Activated CD4-positive, alpha-beta T cell treated with anti-CD3 and anti-CD28 coated beads, Interleukin-10, Interleukin-2, amounts not matched to agents 100 ng/mL and 50 ng/mL, durations not matched to agents 16 hours and 8 hours (primary cell): ENCODE measurements around the gene CRYAB.
"Not testable (repeated sequence)": the region's sequence is repeated elsewhere in the genome, so short reads cannot be mapped to it uniquely, and the experiment has no call there.

Experiments
- DNase-seq: peaks from one replicate; pipeline ENCODE4 v3.0.0-alpha.2; 2020

Gene CRYAB

GRCh38 chr11:111933176-111933575 is 21.6 kb upstream of the CRYAB start:
- DNase-seq, result not testable (repeated sequence)

GRCh38 chr11:111932611-111932950 is 21.0 kb upstream of the CRYAB start:
- peak; percentile 82 for DNase-seq

DNA sequence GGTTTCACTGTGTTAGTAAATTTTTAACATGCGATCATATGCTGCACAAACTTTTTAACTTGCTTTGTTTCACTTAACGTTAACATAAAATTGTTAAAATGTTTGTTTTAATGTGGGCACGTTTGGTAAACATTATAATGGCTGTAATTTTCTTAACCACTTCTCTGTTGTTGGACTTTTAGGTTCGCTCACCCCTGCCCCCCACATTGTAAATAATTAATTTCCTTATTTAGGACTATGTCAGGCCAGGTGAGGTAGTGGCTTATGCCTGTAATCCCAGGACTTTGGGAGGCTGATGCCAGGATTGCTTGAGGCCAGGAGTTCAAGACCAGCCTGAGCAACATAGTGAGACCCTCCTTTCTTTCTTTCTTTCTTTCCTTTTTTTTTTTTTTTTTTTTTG is 18.9 kb upstream of the CRYAB start:
- DNase-seq, result no peak

DNA sequence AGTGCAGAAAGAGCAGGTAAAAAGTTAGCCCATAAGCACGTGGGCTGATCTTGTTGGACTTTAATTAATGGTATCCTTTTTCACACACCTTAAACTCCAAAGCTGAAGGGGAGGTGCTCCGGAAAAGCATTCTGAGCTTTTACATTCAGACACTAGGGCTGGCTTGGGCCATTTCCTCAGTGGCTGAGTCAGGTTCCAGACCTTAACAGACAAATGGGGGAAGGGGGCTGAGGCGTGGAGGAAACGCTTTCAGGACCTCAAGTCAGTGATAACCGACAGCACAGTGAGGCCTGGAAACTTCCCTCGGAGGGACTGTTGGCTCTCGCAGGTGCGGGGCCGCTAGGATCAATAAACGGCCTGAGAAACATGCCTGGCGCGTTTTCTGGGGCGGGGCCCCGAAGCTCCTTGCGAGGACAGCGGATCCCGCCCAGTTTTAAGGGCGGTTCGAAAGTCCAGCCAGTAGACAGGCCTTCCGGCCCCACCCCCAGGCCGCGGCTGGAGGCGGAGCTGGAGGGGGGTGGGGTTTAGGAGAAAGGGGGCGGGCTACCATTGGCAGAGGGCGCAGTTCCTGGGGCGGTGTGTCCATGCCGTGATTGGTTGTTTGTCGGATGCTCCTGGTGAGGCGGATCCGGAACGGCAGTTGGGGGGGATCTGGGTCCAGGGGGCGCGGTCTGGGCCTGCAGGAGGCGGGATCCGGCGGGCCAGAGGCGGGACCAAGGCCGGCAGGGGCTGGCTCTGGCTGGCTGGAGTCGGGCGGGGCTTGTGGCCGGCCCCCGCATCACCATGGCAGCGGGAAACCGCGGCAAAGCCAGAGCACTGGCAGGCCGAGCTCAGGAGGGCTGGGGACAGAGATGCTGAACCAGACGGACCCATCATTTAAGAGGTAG is 15.2 kb upstream of the CRYAB start:
- DNase-seq, result peak; percentile 97

- DNase-seq, result no peak
These were observed 14.4 kb upstream of the CRYAB start for GRCh38 chr11:111925953-111926352.

DNA sequence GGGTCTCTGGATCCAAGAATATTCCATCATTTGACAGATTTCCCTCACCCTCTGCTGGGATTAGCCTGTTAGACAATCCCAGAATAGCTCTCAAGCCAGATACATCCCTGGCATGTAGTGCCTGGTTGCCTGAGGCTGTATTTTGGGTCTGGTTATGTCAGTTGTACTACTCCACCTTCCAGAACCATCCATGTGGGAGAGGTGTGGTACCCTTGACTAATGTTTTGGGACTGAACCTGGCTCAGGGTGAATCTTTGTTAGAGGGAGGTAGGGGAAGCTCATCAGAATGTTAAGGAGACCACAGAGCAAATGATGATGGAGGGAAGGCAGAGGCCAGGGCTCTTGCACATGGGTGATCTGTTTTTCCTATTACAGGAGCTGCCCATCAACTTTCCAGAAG is 12.4 kb upstream of the CRYAB start:
- no peak for DNase-seq

DNA sequence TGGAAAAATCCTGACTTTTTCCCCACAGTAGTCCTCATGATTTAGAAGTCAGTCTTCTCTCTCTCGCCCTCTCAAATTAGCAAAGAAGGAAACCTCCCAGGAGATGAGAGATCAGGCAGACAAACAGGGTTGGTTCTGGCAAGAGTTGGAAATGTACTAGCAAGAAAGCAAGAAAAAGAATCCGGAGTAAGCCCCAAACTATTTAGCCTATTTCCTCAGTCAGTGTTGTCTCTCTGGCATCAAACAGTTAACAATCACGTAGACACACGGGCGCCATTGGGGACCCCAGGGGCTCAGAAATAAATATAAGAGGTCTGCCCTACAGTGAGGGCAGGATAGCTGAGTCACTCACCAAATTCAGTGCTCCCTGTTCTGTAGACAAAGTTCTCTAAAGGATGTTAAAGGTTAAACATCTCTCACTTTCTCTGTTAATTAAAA is 11.8 kb upstream of the CRYAB start:
- DNase-seq, result no peak

GRCh38 chr11:111922803-111923202 is 11.2 kb upstream of the CRYAB start:
- DNase-seq, result no peak

- no peak for DNase-seq
These were observed 10.1 kb upstream of the CRYAB start for GRCh38 chr11:111921541-111922230.

DNA sequence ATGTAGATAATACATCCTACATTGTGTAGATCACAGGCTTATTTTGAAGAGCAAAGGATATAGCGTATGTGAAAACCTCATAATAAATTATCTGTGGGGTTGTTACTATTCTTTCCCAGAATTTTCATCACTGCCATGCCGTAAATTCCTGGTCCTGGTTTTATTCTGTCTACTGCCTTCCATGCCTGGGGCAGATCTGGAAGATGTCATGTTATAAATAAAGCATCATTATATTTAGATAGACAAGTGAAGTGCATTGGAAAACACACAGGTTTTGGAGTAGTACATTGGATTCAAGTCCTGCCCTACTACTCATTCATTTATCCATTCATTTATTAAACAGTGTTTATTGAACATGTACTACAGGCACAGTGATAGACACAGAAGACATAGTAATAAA is 9.3 kb upstream of the CRYAB start:
- DNase-seq, result no peak

- no peak for DNase-seq
These were observed 7.1 kb upstream of the CRYAB start, which contains the start of gene C11orf52 for GRCh38 chr11:111918390-111919256. TSS of gene C11orf52 (plus strand) at chr11:111918913. CDS start at chr11:111918973, 60 bp downstream.

- no peak for DNase-seq
These were observed 6.2 kb upstream of the CRYAB start for GRCh38 chr11:111917788-111918187.

GRCh38 chr11:111917312-111917711 is 5.7 kb upstream of the CRYAB start:
- DNase-seq, result no peak

- no peak for DNase-seq
These were observed 5.2 kb upstream of the CRYAB start for GRCh38 chr11:111916768-111917167.

- no peak for DNase-seq
These were observed 2.4 kb upstream of the CRYAB start for GRCh38 chr11:111913997-111914396.

DNA sequence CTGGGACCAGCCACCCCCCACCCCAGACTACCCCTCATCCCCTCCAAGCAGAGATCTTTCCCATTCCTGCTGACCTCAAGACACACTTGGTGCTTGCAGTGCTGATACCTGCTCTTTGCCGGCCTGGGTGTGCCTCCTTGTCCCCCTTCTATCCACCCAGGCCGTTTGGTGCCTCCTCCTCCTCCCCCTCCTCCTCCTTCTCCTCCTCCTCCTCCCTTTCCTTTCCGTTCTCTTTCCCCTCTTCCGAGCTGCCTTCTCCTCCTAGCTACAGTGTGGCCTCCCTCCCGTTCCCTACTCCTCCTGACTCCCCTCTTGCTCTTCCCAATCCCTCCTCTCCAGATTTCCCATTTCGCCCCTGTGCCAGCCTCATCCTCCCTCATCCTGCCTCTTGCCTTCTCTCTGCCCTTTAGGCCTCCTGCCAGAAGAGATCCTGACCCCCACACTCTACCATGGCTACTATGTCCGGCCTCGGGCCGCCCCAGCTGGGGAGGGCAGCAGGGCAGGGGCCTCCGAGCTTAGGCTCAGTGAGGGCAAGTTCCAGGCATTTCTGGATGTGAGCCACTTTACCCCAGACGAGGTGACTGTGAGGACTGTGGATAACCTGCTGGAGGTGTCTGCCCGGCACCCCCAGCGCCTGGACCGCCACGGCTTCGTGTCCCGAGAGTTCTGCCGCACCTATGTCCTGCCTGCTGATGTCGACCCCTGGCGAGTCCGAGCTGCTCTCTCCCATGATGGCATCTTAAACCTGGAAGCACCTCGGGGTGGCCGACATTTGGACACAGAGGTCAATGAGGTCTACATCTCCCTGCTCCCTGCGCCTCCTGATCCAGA is 1.7 kb upstream of the CRYAB start:
- no peak for DNase-seq

GRCh38 chr11:111912535-111912934 is 965 bp upstream of the CRYAB start, which contains the start of gene HSPB2:
TSS of gene HSPB2 (plus strand) at chr11:111912734. CDS start at chr11:111912830, 96 bp downstream.
- no peak for DNase-seq

GRCh38 chr11:111910676-111911562 is 651 bp downstream of the CRYAB start:
- no peak for DNase-seq

- no peak for DNase-seq
These were observed 2.2 kb downstream of the CRYAB start for GRCh38 chr11:111909378-111909777.

- DNase-seq, result no peak
These were observed 2.8 kb downstream of the CRYAB start for GRCh38 chr11:111908639-111909305.

GRCh38 chr11:111906680-111907079 is 4.9 kb downstream of the CRYAB start:
- no peak for DNase-seq
